Right lobe of liver (tissue), 6 donors: ENCODE data around the gene SMPX. TPM values are rescaled to one million over a fixed set of nuclear protein-coding genes. Genes with fewer than 3 reads are reported as not detected.

Source experiments
- ATAC-seq, 4 donors: fragments of 200-7000 bp; cut with Tn5 transposase; one replicate each; pipeline ENCODE4 v1.9.1; 2020; ENCODE audit warnings: mild to moderate bottlenecking in 4 of 4, moderate library complexity in 4 of 4
- DNase-seq, 3 donors: peaks; one replicate each; pipeline ENCODE4 v3.0.0-alpha.2; 2020
- H3K27ac ChIP-seq, 3 donors: fragments of 200-600 bp; one replicate each; pipeline ENCODE4 v1.8.0; 2022
- H3K27me3 ChIP-seq, 2 donors: fragments of 200-600 bp; one replicate each; pipeline ENCODE4 v1.8.0; 2022
- H3K36me3 ChIP-seq, 4 donors: fragments of 200-600 bp; sonication (generic) in 1 of 4; one replicate each; pipeline versions ENCODE4 v1.5.1 to v1.8.0; 2017 to 2022; ENCODE audit warnings: control low read depth in 1 of 4
- H3K4me1 ChIP-seq, 4 donors: fragments of 200-600 bp; sonication (generic) in 1 of 4; one replicate each; pipeline versions ENCODE4 v1.5.1 to v1.8.0; 2017 to 2022; ENCODE audit warnings: control low read depth in 1 of 4
- H3K4me3 ChIP-seq, 3 donors: fragments of 200-600 bp; one replicate each; pipeline ENCODE4 v1.8.0; 2022
- H3K9me3 ChIP-seq, 4 donors: fragments of 200-600 bp; sonication (generic) in 1 of 4; one replicate each; pipeline versions ENCODE4 v1.5.1 to v1.8.0; 2017 to 2022; ENCODE audit warnings: control low read depth in 1 of 4
- POLR2A ChIP-seq: fragments of 450-650 bp; IDR thresholded peaks from one replicate; pipeline ENCODE4 v1.6.1; 2017; ENCODE audit warnings: antibody characterized with exemption, mild to moderate bottlenecking
- WGBS: methylation state at CpG from one replicate; pipeline ENCODE4 v1.1.6; 2018; ENCODE audit warnings: low coverage, low lambda C conversion rate; ENCODE audit not compliant: insufficient coverage; ENCODE audit errors: missing lambda C conversion rate; 5-methylcytosine and 5-hydroxymethylcytosine counted together
- intact Hi-C, 2 donors: fragments of 100-400 bp; cut with DNase I; formaldehyde crosslinking; loops; one replicate each; pipeline versions ENCODE4 v1.11.2 to v1.14.1; 2022
- total RNA-seq, 6 experiments: library from RNA; depleted of rRNA in 2 of 6; stranded (reverse); fragments of >200 nt in 2 of 6; fragmentation: NEBNext Ultra II Directional in 3 of 6; extraction: Animal tissue kit (Norgen Biotek cat#: 25700) in 3 of 6; gene quantifications; one replicate each; pipeline versions ENCODE4 v1.1.0 to v1.2.4, GENCODE V29; 2016 to 2023
- TF ChIP-seq, protein P1 (sequence below), 4 donors: fragments of 200-600 bp in 3 of 4; fragments of 450-650 bp in 1 of 4; IDR thresholded peaks; one replicate each; pipeline versions ENCODE4 v1.5.1 to v1.8.0; 2016 to 2022; ENCODE audit warnings: antibody characterized with exemption in 4 of 4, mild to moderate bottlenecking in 2 of 4
- donor health status: DM: no; HTN: yes; CAD: no.
- donor health status: DM: no; HTN: no; CAD: no.
- donor health status: DM: no; HTN: no; CAD: no.
- donor health status: DM: no; HTN: yes; CAD: no.
- donor health status: DM: no; HTN: yes; CAD: no.

SMPX gene
- total RNA-seq, 6 experiments from 2014 or later, result 0.32 to 1.1 (median 0.56) TPM; not detected in 1

DNA sequence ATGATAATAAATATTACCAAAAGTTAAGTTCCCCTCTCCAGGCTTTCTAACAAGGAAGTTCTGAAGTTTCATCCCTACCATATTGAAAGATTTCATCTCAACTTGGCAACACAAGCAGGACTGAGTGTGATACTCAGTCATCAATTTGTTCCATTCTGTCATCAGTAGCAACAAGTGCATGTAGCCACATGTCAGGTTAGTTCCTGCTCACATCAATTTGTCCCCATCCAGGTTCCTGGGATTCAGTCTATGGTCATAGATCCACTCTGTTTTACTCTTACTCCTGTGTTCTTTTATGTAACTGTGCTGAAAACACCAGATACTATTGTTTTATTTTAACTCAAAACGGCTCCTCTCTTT, 22.2 kb downstream of the SMPX start:
- Histone ChIP-seq H3K36me3 (no peaks in the 10 kb centered on the region), H3K4me3 (no peak overlapping the region), H3K9me3 (no peaks in the 10 kb centered on the region), H3K27ac (no peak overlapping the region), H3K27me3 (no peaks in the 10 kb centered on the region), H3K4me1 (peaks cover 0 to 14% (median 0%) of the 10 kb centered on the region in 4 donors)
- DNase-seq (no peak), ATAC-seq (no peak)
- WGBS, result 50% methylated on average over 1 of the region's 1 CpG
- TF ChIP-seq POLR2A, result no peak
- TF ChIP-seq, protein P1, sequence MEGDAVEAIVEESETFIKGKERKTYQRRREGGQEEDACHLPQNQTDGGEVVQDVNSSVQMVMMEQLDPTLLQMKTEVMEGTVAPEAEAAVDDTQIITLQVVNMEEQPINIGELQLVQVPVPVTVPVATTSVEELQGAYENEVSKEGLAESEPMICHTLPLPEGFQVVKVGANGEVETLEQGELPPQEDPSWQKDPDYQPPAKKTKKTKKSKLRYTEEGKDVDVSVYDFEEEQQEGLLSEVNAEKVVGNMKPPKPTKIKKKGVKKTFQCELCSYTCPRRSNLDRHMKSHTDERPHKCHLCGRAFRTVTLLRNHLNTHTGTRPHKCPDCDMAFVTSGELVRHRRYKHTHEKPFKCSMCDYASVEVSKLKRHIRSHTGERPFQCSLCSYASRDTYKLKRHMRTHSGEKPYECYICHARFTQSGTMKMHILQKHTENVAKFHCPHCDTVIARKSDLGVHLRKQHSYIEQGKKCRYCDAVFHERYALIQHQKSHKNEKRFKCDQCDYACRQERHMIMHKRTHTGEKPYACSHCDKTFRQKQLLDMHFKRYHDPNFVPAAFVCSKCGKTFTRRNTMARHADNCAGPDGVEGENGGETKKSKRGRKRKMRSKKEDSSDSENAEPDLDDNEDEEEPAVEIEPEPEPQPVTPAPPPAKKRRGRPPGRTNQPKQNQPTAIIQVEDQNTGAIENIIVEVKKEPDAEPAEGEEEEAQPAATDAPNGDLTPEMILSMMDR (IDR thresholded peaks at IDR 0.05), result no peak
- intact Hi-C loops, result no loop called here

DNA sequence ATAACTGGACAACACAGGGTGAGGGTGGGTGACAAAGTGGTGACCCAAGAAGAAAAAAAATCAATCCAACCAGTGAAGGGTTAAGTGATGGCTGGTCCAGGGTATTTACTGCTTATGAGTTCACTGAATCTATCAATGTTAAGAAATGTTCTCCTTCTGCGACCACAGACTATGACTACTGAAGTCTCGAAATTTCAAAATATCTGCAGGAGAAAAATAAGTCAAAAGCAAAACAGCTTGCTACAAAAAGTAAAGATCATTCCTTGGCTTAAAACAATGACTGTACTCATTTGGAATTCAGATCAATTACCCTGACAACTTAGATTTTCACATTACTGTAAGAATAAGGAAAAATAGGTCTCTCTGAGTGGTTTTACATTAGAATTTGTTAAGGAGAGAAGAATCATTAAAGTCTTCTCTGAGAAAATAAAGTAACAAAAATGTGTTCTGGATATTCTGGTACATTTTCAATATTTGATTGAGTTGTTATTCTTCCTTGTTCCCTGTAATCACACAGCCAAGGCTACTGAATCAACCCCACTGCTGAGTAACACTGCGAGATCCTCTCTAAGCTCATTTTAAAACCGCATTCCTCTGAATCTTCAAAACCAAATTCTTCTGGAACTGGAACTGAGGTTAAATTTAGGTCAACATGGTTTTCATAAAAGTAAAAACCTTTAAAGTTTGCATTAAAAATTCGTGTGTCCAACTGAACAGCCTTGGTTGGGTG, 22.7 kb downstream of the SMPX start:
- TF ChIP-seq, protein P1 (IDR thresholded peaks at IDR 0.05), result no peak
- no peak for TF ChIP-seq POLR2A
- peaks cover 0 to 9% (median 0%) of the 10 kb centered on the region in 4 donors for H3K4me1 ChIP-seq
- no peaks in the 10 kb centered on the region for H3K27me3 ChIP-seq
- intact Hi-C loops, result no loop called here
- no peaks in the 10 kb centered on the region for H3K36me3 ChIP-seq
- H3K9me3 ChIP-seq, result no peaks in the 10 kb centered on the region
- no peak overlapping the region for H3K27ac ChIP-seq
- no peak overlapping the region for H3K4me3 ChIP-seq
- WGBS, result 44% methylated on average over 5 of the region's 5 CpGs
- ATAC-seq (no peak), DNase-seq (no peak)

DNA sequence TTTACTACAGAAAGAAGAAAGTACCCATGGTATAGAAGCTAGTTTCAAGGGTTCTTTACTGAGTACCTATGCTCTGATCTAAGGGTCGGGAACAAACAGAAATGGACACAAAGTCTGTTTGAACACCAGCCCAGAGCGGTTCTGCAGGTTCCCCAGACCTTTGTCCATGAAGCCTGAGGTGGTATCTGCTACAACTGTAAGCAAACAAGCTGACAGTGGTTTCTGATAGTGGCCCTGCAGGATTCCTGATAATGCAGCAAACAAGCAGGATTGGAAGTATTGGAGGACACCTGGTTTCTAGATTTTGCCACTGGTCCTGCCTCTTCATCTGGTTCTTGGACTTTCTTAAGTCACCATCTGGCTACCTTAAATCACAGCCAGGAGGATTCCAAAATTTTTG, 23.7 kb downstream of the SMPX start:
- 18% methylated on average over 1 of the region's 2 CpGs for WGBS
- intact Hi-C loops, result no loop called here
- ATAC-seq (peak; percentile 90 to 96 (median 92)), DNase-seq (peak in 1 of 3 donors; percentile 58)
- Histone ChIP-seq H3K4me3 (no peak overlapping the region), H3K9me3 (no peaks in the 10 kb centered on the region), H3K36me3 (no peaks in the 10 kb centered on the region), H3K27ac (peak overlapping the region in 2 of 3 donors; percentile 26 to 41), H3K4me1 (peaks cover 0 to 8% (median 0%) of the 10 kb centered on the region in 4 donors), H3K27me3 (no peaks in the 10 kb centered on the region)
- TF ChIP-seq, protein P1 (IDR thresholded peaks at IDR 0.05), result no peak
- no peak for TF ChIP-seq POLR2A

DNA sequence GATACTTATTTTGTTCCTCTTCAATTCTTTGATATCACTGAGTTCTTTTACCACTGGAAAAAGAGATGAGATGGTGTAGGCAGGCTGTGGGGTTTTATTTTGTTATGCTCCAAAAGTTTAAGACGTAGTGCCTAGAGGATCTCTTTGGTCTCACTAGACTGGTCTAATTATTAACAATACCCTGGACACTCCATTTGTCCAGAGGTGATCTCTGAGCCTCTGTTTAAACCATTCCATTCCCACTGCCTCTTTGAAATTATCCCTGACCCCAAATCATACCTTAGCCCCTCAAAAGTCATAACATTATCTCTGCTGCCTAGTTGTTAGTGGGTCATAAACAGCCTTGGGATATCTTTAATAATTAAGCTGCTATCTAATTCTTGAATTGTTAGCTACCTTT, 24.2 kb downstream of the SMPX start:
- DNase-seq (no peak), ATAC-seq (peak; percentile 46 to 70 (median 66))
- H3K4me3 ChIP-seq, result no peak overlapping the region
- WGBS, result 40% methylated on average over 1 of the region's 1 CpG
- intact Hi-C loops, result no loop called here
- H3K4me1 ChIP-seq, result peaks cover 0 to 8% (median 0%) of the 10 kb centered on the region in 4 donors
- H3K9me3 ChIP-seq, result no peaks in the 10 kb centered on the region
- H3K36me3 ChIP-seq, result no peaks in the 10 kb centered on the region
- no peak for TF ChIP-seq POLR2A
- TF ChIP-seq, protein P1 (IDR thresholded peaks at IDR 0.05), result no peak
- no peaks in the 10 kb centered on the region for H3K27me3 ChIP-seq
- peak overlapping the region in 1 of 3 donors; percentile 41 for H3K27ac ChIP-seq
